Measurements from ENCODE around the gene LYPD6B.
"Not testable (repeated sequence)": the region's sequence is repeated elsewhere in the genome, so short reads cannot be mapped to it uniquely, and the experiment has no call there.

Gene LYPD6B

GRCh38 chr2:149218497-149218896 is 180.0 kb downstream of the LYPD6B start:
- no peak for DNase-seq (ENCODE audit: low spot score)

- DNase-seq (ENCODE audit: low spot score): peak; percentile 52
Measured at GRCh38 chr2:149219856-149220255, 181.4 kb downstream of the LYPD6B start.

- no peak for DNase-seq (ENCODE audit: low spot score)
Measured at GRCh38 chr2:149221002-149221401, 182.5 kb downstream of the LYPD6B start.

- no peak for DNase-seq (ENCODE audit: low spot score)
Measured at GRCh38 chr2:149221898-149222297, 183.4 kb downstream of the LYPD6B start.

GRCh38 chr2:149223472-149224095 is 185.1 kb downstream of the LYPD6B start:
- DNase-seq (ENCODE audit: low spot score): no peak

GRCh38 chr2:149224543-149224942 is 186.0 kb downstream of the LYPD6B start:
- DNase-seq (ENCODE audit: low spot score): no peak

GRCh38 chr2:149225446-149225845 is 186.9 kb downstream of the LYPD6B start:
- DNase-seq (ENCODE audit: low spot score): no peak

GRCh38 chr2:149226790-149227189 is 188.3 kb downstream of the LYPD6B start:
- no peak for DNase-seq (ENCODE audit: low spot score)

- DNase-seq (ENCODE audit: low spot score): no peak
Measured at GRCh38 chr2:149235816-149236375, 197.4 kb downstream of the LYPD6B start.

- no peak for DNase-seq (ENCODE audit: low spot score)
Measured at GRCh38 chr2:149236410-149236809, 197.9 kb downstream of the LYPD6B start.

- no peak for DNase-seq (ENCODE audit: low spot score)
Measured at GRCh38 chr2:149246186-149246585, 207.7 kb downstream of the LYPD6B start.

- DNase-seq (ENCODE audit: low spot score): not testable (repeated sequence)
Measured at GRCh38 chr2:149251436-149251835, 212.9 kb downstream of the LYPD6B start.

GRCh38 chr2:149256877-149257276 is 218.4 kb downstream of the LYPD6B start:
- not testable (repeated sequence) for DNase-seq (ENCODE audit: low spot score)

- DNase-seq (ENCODE audit: low spot score): no peak
Measured at GRCh38 chr2:149258531-149258930, 220.0 kb downstream of the LYPD6B start.

GRCh38 chr2:149259136-149259535 is 220.6 kb downstream of the LYPD6B start:
- no peak for DNase-seq (ENCODE audit: low spot score)

- DNase-seq (ENCODE audit: low spot score): no peak
Measured at GRCh38 chr2:149261692-149262091, 223.2 kb downstream of the LYPD6B start.

Measured in COLO829 (cell line).